Uterus (tissue), 4 donors: Measurements from ENCODE around the gene THBS4. TPM values are rescaled to one million over a fixed set of nuclear protein-coding genes. Genes with fewer than 3 reads are reported as not detected.

Experiments used
- DNase-seq, 2 donors: peaks; one replicate each; pipeline ENCODE4 v3.0.0-alpha.2; 2019 to 2020
- H3K27ac ChIP-seq, 2 donors: fragments of 200-600 bp; sonication (generic); 1 replicate in 1 of 2; 2 replicates in 1 of 2; pipeline ENCODE4 v1.5.1; 2016 to 2018
- H3K27me3 ChIP-seq, 2 donors: fragments of 200-600 bp; sonication (generic); one replicate each; pipeline ENCODE4 v1.5.1; 2018 to 2019; ENCODE audit warnings: control low read depth in 1 of 2
- H3K36me3 ChIP-seq, 2 donors: fragments of 200-600 bp; sonication (generic); one replicate each; pipeline ENCODE4 v1.5.1; 2019; ENCODE audit warnings: control low read depth in 1 of 2
- H3K4me1 ChIP-seq, 2 donors: fragments of 200-600 bp; sonication (generic); one replicate each; pipeline ENCODE4 v1.5.1; 2018 to 2019; ENCODE audit warnings: control low read depth in 1 of 2
- H3K4me3 ChIP-seq, 2 donors: fragments of 200-600 bp; sonication (generic); 1 replicate in 1 of 2; 2 replicates in 1 of 2; pipeline ENCODE4 v1.5.1; 2018 to 2019; ENCODE audit warnings: mild to moderate bottlenecking in 1 of 2
- H3K9me3 ChIP-seq, 2 donors: fragments of 200-600 bp; sonication (generic); one replicate each; pipeline ENCODE4 v1.5.1; 2019; ENCODE audit warnings: control low read depth in 1 of 2
- POLR2A ChIP-seq, 2 donors: fragments of 450-650 bp; IDR thresholded peaks; one replicate each; pipeline ENCODE4 v1.6.1; 2016; ENCODE audit warnings: antibody characterized with exemption in 2 of 2, mild to moderate bottlenecking in 1 of 2, moderate library complexity in 1 of 2
- intact Hi-C: fragments of 100-400 bp; cut with DNase I; formaldehyde crosslinking; loops from one replicate; pipeline ENCODE4 v1.15.1; 2023; ENCODE audit warnings: low total_unique reads
- total RNA-seq, 4 donors: library from RNA; depleted of rRNA in 3 of 4; stranded (reverse); fragments of >200 nt in 3 of 4; gene quantifications; one replicate each; pipeline versions ENCODE4 v1.1.0 to v1.2.4, GENCODE V29; 2014 to 2023
- TF ChIP-seq, protein P1 (sequence below), 4 experiments: fragments of 200-600 bp in 2 of 4; fragments of 450-650 bp in 2 of 4; sonication (generic) in 2 of 4; IDR thresholded peaks; one replicate each; pipeline ENCODE4 v1.5.1; 2016 to 2019; ENCODE audit warnings: antibody characterized with exemption in 4 of 4, mild to moderate bottlenecking in 2 of 4, moderate library complexity in 1 of 4
- donor health status: DM: yes; HTN: yes; CAD: no.

Gene THBS4
- total RNA-seq, 4 donors from 2014 or later, result 4.7 to 40.4 (median 6.0) TPM

DNA sequence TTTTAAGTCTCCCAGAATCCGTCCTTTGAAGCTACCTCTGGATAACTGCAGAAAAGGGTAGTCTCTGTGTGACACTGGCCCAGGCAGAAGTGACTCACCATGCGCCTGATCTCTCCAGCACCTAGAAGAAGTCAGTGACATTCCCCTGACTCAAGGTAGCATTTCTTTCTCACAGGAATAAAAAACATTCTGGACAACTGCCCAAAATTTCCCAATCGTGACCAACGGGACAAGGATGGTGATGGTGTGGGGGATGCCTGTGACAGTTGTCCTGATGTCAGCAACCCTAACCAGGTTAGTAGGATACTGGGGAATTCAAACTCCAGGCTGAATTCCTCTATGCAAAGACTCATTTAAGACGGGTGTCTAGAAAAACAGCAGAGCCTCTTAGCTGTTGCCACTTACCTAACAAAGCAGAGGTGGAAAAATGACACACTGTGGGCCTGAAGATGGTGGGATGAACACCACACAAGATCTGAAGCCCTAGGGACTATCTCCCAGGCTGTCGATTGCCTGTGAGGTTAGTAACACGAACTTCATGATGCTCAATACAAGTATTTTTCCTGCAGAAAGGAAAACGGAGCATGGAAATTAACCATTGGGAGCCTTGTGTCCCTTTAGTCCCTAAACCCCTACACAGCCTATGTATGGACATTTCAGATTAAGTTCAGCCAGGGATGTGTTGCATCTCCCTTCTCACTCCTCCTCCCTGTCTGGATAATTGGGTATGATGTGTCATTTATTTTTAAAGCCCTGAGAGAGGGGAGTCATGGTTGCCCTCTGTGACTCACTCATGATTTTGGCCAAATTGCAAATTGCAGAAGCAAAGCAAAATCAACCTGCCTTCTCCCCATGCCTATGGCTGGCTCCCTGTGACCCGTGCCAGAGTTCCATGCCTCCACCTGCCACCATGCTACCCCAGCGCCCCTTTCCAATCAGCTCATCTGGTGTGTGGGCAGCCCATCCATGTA, 37.2 kb downstream of the THBS4 start:
- Histone ChIP-seq H3K27ac (no peak overlapping the region), H3K9me3 (no peaks in the 10 kb centered on the region), H3K4me3 (no peak overlapping the region), H3K4me1 (no peaks in the 10 kb centered on the region), H3K36me3 (no peaks in the 10 kb centered on the region), H3K27me3 (no peaks in the 10 kb centered on the region)
- DNase-seq, result no peak
- intact Hi-C loops, result no loop called here
- TF ChIP-seq, protein P1, sequence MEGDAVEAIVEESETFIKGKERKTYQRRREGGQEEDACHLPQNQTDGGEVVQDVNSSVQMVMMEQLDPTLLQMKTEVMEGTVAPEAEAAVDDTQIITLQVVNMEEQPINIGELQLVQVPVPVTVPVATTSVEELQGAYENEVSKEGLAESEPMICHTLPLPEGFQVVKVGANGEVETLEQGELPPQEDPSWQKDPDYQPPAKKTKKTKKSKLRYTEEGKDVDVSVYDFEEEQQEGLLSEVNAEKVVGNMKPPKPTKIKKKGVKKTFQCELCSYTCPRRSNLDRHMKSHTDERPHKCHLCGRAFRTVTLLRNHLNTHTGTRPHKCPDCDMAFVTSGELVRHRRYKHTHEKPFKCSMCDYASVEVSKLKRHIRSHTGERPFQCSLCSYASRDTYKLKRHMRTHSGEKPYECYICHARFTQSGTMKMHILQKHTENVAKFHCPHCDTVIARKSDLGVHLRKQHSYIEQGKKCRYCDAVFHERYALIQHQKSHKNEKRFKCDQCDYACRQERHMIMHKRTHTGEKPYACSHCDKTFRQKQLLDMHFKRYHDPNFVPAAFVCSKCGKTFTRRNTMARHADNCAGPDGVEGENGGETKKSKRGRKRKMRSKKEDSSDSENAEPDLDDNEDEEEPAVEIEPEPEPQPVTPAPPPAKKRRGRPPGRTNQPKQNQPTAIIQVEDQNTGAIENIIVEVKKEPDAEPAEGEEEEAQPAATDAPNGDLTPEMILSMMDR (IDR thresholded peaks at IDR 0.05), result no peak
- TF ChIP-seq POLR2A (IDR thresholded peaks at IDR 0.05), result no peak

DNA sequence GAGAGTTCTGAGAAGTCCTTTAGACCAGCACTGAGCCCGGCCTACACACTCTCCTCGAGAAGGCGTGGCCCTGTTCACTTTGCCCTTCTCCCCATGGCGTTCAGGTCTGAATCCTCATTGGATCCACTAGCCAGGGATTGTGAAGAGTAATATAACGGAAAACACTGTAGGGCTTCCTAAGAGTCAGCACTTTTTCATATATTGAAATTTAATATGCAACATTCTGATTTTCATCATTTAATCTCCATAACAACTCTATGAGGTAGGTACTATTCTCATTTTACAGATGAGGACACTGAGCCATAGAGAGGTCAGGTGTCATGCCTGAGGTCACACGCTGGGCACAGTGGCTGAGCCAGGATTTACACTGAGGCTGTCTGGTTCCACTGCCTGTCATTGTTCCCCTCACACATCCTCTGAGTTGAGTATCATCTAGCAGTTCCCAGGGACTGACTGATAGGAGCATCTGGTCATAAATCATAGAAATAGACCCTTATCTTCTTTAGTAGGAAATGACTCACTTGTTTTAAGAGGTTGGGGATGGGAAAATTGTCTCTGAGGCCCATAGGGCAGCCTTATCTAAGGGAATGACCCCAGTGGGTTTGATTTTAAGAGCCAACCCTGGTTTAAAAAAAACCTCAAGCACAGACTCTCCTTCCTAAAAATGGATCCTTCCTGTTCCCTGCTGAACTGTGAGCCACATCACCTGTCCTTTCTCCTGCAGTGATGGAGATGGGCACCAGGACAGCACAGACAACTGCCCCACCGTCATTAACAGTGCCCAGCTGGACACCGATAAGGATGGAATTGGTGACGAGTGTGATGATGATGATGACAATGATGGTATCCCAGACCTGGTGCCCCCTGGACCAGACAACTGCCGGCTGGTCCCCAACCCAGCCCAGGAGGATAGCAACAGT, 41.2 kb downstream of the THBS4 start:
- TF ChIP-seq POLR2A (IDR thresholded peaks at IDR 0.05), result no peak
- TF ChIP-seq, protein P1 (IDR thresholded peaks at IDR 0.05), result no peak
- Histone ChIP-seq H3K9me3 (no peaks in the 10 kb centered on the region), H3K36me3 (no peaks in the 10 kb centered on the region), H3K4me1 (no peaks in the 10 kb centered on the region), H3K4me3 (no peak overlapping the region), H3K27ac (no peak overlapping the region), H3K27me3 (no peaks in the 10 kb centered on the region)
- intact Hi-C loops, result no loop called here
- no peak for DNase-seq

DNA sequence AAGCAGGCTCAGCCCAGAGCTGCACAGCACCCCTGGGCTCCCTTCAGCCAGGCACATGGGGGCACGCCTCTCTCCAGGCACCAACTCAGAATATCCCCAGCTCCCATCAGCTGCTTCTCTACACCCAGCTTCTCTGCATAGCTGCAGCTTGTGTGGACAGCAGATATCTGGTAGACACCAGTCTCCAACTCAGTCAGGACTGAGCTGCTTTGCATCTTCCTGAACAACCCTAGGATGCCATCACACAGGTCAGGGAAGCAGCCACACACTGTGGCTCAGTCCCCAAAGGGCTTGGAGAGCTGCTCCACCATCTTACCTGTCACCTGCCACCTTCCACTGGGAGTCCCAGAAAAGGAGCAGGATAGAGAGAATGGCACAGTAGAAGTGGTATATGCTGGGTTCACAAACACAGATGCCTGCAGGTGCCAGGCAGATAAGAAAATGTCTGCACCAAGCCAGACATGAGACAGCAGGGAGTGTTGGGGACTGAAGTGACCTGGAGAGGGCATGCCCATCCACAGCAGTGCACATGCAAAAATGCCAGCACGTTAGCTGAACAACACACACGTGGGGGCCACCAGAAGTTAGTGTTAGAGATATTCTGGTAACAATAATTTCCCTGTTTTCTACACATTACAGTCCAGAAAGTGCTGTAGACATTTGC, 42.0 kb downstream of the THBS4 start:
- Histone ChIP-seq H3K27me3 (no peaks in the 10 kb centered on the region), H3K4me3 (no peak overlapping the region), H3K36me3 (no peaks in the 10 kb centered on the region), H3K4me1 (no peaks in the 10 kb centered on the region), H3K27ac (no peak overlapping the region), H3K9me3 (no peaks in the 10 kb centered on the region)
- intact Hi-C loops, result no loop called here
- TF ChIP-seq, protein P1 (IDR thresholded peaks at IDR 0.05), result no peak
- no peak for TF ChIP-seq POLR2A (IDR thresholded peaks at IDR 0.05)
- DNase-seq, result no peak

DNA sequence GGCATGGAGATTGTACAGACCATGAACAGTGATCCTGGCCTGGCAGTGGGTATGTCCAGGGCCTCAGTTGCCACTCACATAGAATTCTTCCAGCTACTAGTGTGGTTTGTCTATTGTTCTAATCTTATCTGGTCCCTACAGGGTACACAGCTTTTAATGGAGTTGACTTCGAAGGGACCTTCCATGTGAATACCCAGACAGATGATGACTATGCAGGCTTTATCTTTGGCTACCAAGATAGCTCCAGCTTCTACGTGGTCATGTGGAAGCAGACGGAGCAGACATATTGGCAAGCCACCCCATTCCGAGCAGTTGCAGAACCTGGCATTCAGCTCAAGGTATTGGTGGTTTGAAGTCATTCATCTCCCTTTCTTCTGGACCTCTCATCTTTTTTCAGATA, 43.8 kb downstream of the THBS4 start:
- TF ChIP-seq POLR2A (IDR thresholded peaks at IDR 0.05), result no peak
- TF ChIP-seq, protein P1 (IDR thresholded peaks at IDR 0.05), result no peak
- Histone ChIP-seq H3K4me1 (no peaks in the 10 kb centered on the region), H3K27me3 (no peaks in the 10 kb centered on the region), H3K9me3 (no peaks in the 10 kb centered on the region), H3K4me3 (no peak overlapping the region), H3K27ac (no peak overlapping the region), H3K36me3 (no peaks in the 10 kb centered on the region)
- no peak for DNase-seq
- intact Hi-C loops, result no loop called here
